ENCODE data around the gene TM7SF2. TPM values are rescaled to one million over a fixed set of nuclear protein-coding genes. Genes with fewer than 3 reads are reported as not detected.

Gene TM7SF2
- total RNA-seq, 4 donors from 2014 or later = 13.6 to 93.0 (median 41.5) TPM

GRCh38 chr11:65095974-65096806 is 15.5 kb upstream of the TM7SF2 start, which contains the start of gene VPS51:
Gene VPS51, plus strand, starts transcription at chr11:65096214. Its CDS starts 37 bp downstream, at chr11:65096251.
- H3K4me3 ChIP-seq = peak within 1 kb of the TSS; percentile 90 to 94 (median 92)
- TF ChIP-seq EP300 (IDR thresholded peaks at IDR 0.05) = peak; percentile 84 to 97
- peak in 1 of 2 donors; percentile 45 for TF ChIP-seq POLR2A (IDR thresholded peaks at IDR 0.05)
- peak in 2 of 5 experiments; percentile 45 to 66 for TF ChIP-seq CTCF (IDR thresholded peaks at IDR 0.05)
- no peaks in the 10 kb centered on the region for H3K9me3 ChIP-seq
- peak; percentile 76 to 83 for DNase-seq (ENCODE audit: low spot score in 2 of 2)
- peaks cover 0 to 11% (median 0%) of the 10 kb centered on the region in 3 donors for H3K36me3 ChIP-seq
- H3K4me1 ChIP-seq = peaks cover 0 to 33% (median 12%) of the 10 kb centered on the region in 4 donors
- peak within 1 kb of the TSS; percentile 77 to 95 (median 92) for H3K27ac ChIP-seq
- no peaks in the 10 kb centered on the region for H3K27me3 ChIP-seq
- 0 to 1% methylated on average over 28 to 51 of the region's 52 CpGs for WGBS, 2 donors

- Histone ChIP-seq H3K36me3 (peaks cover 0 to 11% (median 0%) of the 10 kb centered on the region in 3 donors), H3K9me3 (no peaks in the 10 kb centered on the region), H3K4me3 (peak overlapping the region; percentile 90 to 94 (median 92)), H3K4me1 (peaks cover 0 to 35% (median 12%) of the 10 kb centered on the region in 4 donors), H3K27me3 (no peaks in the 10 kb centered on the region), H3K27ac (peak overlapping the region in 3 of 4 donors; percentile 92 to 95 (median 93))
- no peak for TF ChIP-seq CTCF (IDR thresholded peaks at IDR 0.05)
- TF ChIP-seq EP300 (IDR thresholded peaks at IDR 0.05) = no peak
- no peak for TF ChIP-seq POLR2A (IDR thresholded peaks at IDR 0.05)
- DNase-seq (ENCODE audit: low spot score in 2 of 2) = no peak
- WGBS, 2 donors = 33 to 42% methylated on average over 8 of the region's 8 CpGs
Observed at GRCh38 chr11:65096926-65097325, 14.7 kb upstream of the TM7SF2 start.

- 87 to 88% methylated on average over 6 of the region's 6 CpGs for WGBS, 2 donors
- H3K27me3 ChIP-seq = no peaks in the 10 kb centered on the region
- TF ChIP-seq POLR2A (IDR thresholded peaks at IDR 0.05) (no peak), CTCF (IDR thresholded peaks at IDR 0.05) (no peak), EP300 (IDR thresholded peaks at IDR 0.05) (no peak)
- H3K9me3 ChIP-seq = no peaks in the 10 kb centered on the region
- H3K4me3 ChIP-seq = no peak overlapping the region
- H3K27ac ChIP-seq = no peak overlapping the region
- H3K36me3 ChIP-seq = peaks cover 0 to 27% (median 0%) of the 10 kb centered on the region in 3 donors
- no peak for DNase-seq (ENCODE audit: low spot score in 2 of 2)
- H3K4me1 ChIP-seq = peaks cover 0 to 41% (median 10%) of the 10 kb centered on the region in 4 donors
Observed at GRCh38 chr11:65100674-65101350, 10.9 kb upstream of the TM7SF2 start.

GRCh38 chr11:65102142-65103095 is 9.3 kb upstream of the TM7SF2 start:
- H3K36me3 ChIP-seq = peaks cover 0 to 32% (median 0%) of the 10 kb centered on the region in 3 donors
- WGBS, 2 donors = 65 to 68% methylated on average over 8 of the region's 8 CpGs
- no peaks in the 10 kb centered on the region for H3K27me3 ChIP-seq
- no peaks in the 10 kb centered on the region for H3K9me3 ChIP-seq
- no peak overlapping the region for H3K4me3 ChIP-seq
- TF ChIP-seq POLR2A (IDR thresholded peaks at IDR 0.05) (no peak), CTCF (IDR thresholded peaks at IDR 0.05) (no peak), EP300 (IDR thresholded peaks at IDR 0.05) (no peak)
- H3K27ac ChIP-seq = no peak overlapping the region
- no peak for DNase-seq (ENCODE audit: low spot score in 2 of 2)
- H3K4me1 ChIP-seq = peaks cover 0 to 32% (median 2%) of the 10 kb centered on the region in 4 donors
